ENCODE results near the gene AMFR. TPM values are rescaled to one million over a fixed set of nuclear protein-coding genes. Genes with fewer than 3 reads are reported as not detected.

Gene AMFR
- total and polyA plus RNA-seq, 10 of the 15 experiments (the other 5 are each of a cell fraction or from before 2014, with no cell fraction given) = 8.2 to 67.6 (median 28.1) TPM

DNA sequence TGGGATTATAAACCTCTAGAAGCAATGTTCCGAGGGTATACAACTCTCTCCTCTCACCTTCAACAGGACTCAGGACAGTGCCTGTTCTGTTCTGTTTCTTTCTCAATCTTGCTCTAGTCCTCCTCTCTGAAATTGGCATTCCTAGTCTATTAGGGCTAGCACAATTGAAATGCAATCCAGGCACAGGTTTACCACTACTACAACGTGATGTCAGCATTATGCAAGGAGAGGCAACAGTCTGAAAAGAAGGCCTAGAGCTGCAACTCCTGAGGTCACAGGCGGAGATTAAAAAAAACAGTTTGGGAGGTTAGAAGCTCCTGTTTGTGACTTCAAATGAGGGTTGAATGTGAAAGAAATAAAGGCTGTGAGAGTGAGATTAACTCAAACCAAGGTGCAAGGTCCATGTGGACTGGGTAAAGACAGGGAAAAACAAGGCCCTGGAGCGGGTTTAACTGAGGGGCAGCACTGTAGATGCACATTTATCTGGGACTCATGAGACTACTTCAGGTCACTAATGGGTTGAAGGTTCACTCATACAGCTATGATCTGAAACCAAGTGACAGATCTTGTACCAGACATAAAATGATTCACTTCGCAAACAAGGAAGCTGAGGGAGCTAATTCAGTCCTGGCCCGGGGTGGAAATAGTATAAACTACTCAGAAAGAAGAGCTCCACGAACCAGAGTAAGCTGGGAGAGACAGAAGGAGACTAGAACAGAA lies 16.8 kb downstream of the AMFR start:
- no peaks in the 10 kb centered on the region for H4K20me1 ChIP-seq (ENCODE audit: control insufficient read depth, insufficient read depth)
- no peak overlapping the region for H3K4me2 ChIP-seq (ENCODE audit: control insufficient read depth, insufficient read depth)
- no peak for FAIRE-seq
- H3K36me3 ChIP-seq (ENCODE audit: control insufficient read depth in 2 of 2, insufficient read depth in 2 of 2, low read length in 1 of 2) = peaks cover 7 to 20% of the 10 kb centered on the region in 2 experiments
- H3K79me2 ChIP-seq (ENCODE audit: control insufficient read depth, insufficient read depth, low read length) = no peaks in the 10 kb centered on the region; the same call in 1 of the 2 replicates
- DNase-seq (ENCODE audit: low read depth, low spot score) = no peak
- ChIA-PET POLR2A (no interaction called here), RAD21 (ENCODE audit: unreplicated experiment) (no interaction called here), SMC1A (ENCODE audit: uncharacterized antibody, unreplicated experiment) (interaction anchor here (1.1 to 1.9 kb wide), 3 partner anchors 12 to 906 kb away, joined by 3 to 6 read pairs (median 3); no protein-coding TSS in a partner anchor), CTCF (interaction anchor here (1.0 to 2.0 kb wide), 4 partner anchors 8 to 19 kb away, joined by 3 to 5 read pairs (median 4); no protein-coding TSS in a partner anchor)
- H2AFZ ChIP-seq (ENCODE audit: control insufficient read depth, low read depth, low read length) = no peak overlapping the region
- H3K9me3 ChIP-seq (replicated peaks; ENCODE audit: control insufficient read depth, insufficient read depth, low read length) = no peaks in the 10 kb centered on the region
- H3K27me3 ChIP-seq (replicated peaks in 1 of 2; ENCODE audit: control insufficient read depth in 2 of 2, insufficient read depth in 2 of 2, low read length in 1 of 2) = no peaks in the 10 kb centered on the region
- intact Hi-C loops (cut with micrococcal nuclease; ENCODE audit: unreplicated experiment) = no loop called here
- no peak overlapping the region for H3K9ac ChIP-seq (ENCODE audit: control insufficient read depth, insufficient read depth, low read length)
- no peaks in the 10 kb centered on the region for H3K4me1 ChIP-seq (ENCODE audit: control insufficient read depth, insufficient read depth, low read length)
- H3K4me3 ChIP-seq = no peak overlapping the region
- 90% methylated on average over 7 of the region's 7 CpGs for WGBS (ENCODE audit: insufficient coverage, insufficient replicate concordance, low lambda C conversion rate, missing lambda C conversion rate)
- TF ChIP-seq ZBED1 (IDR thresholded peaks at IDR 0.05; ENCODE audit: borderline replicate concordance) (no peak), ZNF207 (IDR thresholded peaks at IDR 0.05; ENCODE audit: borderline replicate concordance) (no peak), SMAD1 (IDR thresholded peaks at IDR 0.05; ENCODE audit: low read depth, partially characterized antibody) (no peak), EZH2 (IDR thresholded peaks at IDR 0.05; ENCODE audit: borderline replicate concordance, control insufficient read depth, low read depth, low read length) (no peak)
- TF ChIP-seq, protein P1, sequence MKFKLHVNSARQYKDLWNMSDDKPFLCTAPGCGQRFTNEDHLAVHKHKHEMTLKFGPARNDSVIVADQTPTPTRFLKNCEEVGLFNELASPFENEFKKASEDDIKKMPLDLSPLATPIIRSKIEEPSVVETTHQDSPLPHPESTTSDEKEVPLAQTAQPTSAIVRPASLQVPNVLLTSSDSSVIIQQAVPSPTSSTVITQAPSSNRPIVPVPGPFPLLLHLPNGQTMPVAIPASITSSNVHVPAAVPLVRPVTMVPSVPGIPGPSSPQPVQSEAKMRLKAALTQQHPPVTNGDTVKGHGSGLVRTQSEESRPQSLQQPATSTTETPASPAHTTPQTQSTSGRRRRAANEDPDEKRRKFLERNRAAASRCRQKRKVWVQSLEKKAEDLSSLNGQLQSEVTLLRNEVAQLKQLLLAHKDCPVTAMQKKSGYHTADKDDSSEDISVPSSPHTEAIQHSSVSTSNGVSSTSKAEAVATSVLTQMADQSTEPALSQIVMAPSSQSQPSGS (IDR thresholded peaks at IDR 0.05; ENCODE audit: low read length) = no peak
- in situ Hi-C loops (cut with MboI) = no loop called here
- no peak overlapping the region for H3K27ac ChIP-seq (ENCODE audit: control insufficient read depth, insufficient read depth)
- ATAC-seq = no peak
- no TSS peak for BruUV-seq (replicated peaks)

Measured in GM12878 (cell line).